ENCODE measurements around the gene SH3GL2.

Gene SH3GL2

DNA sequence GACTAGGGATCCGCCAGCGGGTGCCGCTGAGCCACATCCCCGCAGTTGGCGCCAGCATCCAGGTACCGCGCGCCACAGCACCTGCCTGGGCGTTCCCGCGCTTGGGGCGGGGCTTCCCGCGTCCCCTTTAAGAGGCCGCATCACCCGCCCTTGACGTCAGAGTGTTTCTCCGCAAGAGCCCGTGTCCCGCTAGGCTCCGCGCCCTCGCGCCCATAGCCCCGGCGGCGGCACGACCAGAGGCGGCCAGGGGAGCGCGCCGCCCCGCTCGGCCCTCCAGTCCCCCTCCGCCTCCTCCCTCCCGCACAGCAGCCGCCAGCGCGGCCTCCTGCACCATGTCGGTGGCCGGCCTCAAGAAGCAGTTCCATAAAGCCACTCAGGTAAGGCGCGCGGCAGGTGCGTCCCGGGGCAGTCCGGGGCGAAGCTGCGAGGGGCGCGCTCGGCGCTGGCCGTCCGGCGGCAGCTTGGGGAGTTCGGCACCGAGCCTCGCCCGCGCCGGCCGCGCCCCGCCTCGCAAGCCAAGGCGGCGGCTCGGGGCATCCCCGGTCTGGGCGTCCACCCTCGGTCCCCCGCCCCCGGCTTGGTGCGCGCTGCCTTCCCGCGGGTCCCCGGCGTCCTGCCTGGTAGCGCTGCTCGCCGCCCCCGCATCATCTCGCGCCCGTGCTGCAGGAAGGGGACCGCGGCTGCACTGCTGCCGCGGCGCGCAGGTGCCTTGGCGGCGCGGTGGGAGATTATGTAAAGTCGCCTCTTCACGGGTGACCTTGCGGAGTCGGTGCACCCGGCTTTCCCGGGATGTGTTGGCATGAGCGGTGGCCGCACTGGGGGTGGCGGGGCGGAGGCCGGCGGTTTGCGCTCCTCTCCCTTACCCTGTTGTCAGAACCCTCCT lies at the start of gene SH3GL2:
TSS of gene SH3GL2 (plus strand) at position 156 of the 883 bp plus-strand sequence.
- TF ChIP-seq EGR1 (IDR thresholded peaks at IDR 0.05) (peak; percentile 87), TAF1 (IDR thresholded peaks at IDR 0.05; ENCODE audit: low read depth) (peak; percentile 33; the same call in 1 of the 2 replicates), CEBPB (IDR thresholded peaks at IDR 0.05) (no peak), YY1 (IDR thresholded peaks at IDR 0.05; ENCODE audit: low read depth) (0 out of 2 replicates have a peak, but pooled peaks have one; percentile 10), TCF12 (IDR thresholded peaks at IDR 0.05; ENCODE audit: low read depth) (no peak), CREB1 (IDR thresholded peaks at IDR 0.05; ENCODE audit: low read depth) (peak; percentile 72), ZBTB7A (IDR thresholded peaks at IDR 0.05; ENCODE audit: low read depth) (0 out of 2 replicates have a peak, but pooled peaks have one; percentile 12)
- TF ChIP-seq, protein P1, sequence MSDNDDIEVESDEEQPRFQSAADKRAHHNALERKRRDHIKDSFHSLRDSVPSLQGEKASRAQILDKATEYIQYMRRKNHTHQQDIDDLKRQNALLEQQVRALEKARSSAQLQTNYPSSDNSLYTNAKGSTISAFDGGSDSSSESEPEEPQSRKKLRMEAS (IDR thresholded peaks at IDR 0.05) = peak; percentile 88
- TF ChIP-seq, protein P2, sequence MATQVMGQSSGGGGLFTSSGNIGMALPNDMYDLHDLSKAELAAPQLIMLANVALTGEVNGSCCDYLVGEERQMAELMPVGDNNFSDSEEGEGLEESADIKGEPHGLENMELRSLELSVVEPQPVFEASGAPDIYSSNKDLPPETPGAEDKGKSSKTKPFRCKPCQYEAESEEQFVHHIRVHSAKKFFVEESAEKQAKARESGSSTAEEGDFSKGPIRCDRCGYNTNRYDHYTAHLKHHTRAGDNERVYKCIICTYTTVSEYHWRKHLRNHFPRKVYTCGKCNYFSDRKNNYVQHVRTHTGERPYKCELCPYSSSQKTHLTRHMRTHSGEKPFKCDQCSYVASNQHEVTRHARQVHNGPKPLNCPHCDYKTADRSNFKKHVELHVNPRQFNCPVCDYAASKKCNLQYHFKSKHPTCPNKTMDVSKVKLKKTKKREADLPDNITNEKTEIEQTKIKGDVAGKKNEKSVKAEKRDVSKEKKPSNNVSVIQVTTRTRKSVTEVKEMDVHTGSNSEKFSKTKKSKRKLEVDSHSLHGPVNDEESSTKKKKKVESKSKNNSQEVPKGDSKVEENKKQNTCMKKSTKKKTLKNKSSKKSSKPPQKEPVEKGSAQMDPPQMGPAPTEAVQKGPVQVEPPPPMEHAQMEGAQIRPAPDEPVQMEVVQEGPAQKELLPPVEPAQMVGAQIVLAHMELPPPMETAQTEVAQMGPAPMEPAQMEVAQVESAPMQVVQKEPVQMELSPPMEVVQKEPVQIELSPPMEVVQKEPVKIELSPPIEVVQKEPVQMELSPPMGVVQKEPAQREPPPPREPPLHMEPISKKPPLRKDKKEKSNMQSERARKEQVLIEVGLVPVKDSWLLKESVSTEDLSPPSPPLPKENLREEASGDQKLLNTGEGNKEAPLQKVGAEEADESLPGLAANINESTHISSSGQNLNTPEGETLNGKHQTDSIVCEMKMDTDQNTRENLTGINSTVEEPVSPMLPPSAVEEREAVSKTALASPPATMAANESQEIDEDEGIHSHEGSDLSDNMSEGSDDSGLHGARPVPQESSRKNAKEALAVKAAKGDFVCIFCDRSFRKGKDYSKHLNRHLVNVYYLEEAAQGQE (IDR thresholded peaks at IDR 0.05; ENCODE audit: low read depth) = no peak
- TF ChIP-seq, protein P3, sequence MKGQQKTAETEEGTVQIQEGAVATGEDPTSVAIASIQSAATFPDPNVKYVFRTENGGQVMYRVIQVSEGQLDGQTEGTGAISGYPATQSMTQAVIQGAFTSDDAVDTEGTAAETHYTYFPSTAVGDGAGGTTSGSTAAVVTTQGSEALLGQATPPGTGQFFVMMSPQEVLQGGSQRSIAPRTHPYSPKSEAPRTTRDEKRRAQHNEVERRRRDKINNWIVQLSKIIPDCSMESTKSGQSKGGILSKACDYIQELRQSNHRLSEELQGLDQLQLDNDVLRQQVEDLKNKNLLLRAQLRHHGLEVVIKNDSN (IDR thresholded peaks at IDR 0.05) = 0 out of 2 replicates have a peak, but pooled peaks have one; percentile 2

DNA sequence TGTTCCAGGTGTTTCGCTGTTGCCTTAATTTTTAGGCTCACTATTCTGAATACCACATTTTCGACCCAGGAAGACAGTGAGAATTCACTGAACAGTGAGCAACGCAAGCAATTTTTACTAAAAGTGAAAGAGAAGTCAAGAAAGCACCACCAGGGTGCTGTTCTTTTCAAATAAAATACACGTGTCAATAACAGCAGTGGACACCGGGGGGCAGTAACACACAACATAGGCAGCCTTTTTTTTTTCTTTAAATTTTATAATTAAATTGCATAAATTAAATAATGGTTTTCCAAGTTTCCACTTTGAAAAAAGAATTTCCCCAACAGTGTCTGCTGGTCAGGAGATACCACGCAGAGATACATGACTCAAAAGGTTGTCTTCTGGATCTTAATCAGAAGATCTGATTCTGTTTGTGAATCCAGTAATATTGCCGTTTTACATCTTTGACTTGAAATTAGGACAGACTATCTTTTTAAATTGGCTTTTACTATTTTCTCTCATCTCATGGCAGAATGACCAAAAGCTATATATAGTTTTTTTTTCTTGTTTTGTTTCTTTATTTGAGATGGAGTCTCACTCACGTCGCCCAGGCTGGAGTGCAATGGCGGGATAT lies 47.1 kb upstream of the SH3GL2 start:
- TF ChIP-seq, protein P1 (IDR thresholded peaks at IDR 0.05) = peak; percentile 42; the same call in 1 of the 2 replicates
- no peak for TF ChIP-seq CEBPB (IDR thresholded peaks at IDR 0.05)
- no peak for TF ChIP-seq TCF12 (IDR thresholded peaks at IDR 0.05; ENCODE audit: low read depth)
- no peak for TF ChIP-seq CREB1 (IDR thresholded peaks at IDR 0.05; ENCODE audit: low read depth)
- no peak for TF ChIP-seq NFIC (IDR thresholded peaks at IDR 0.05)
- TF ChIP-seq YY1 (IDR thresholded peaks at IDR 0.05; ENCODE audit: low read depth) = peak; percentile 78; the same call in 1 of the 2 replicates
- no peak for TF ChIP-seq ZBTB7A (IDR thresholded peaks at IDR 0.05; ENCODE audit: low read depth)
- no peak for TF ChIP-seq TAF1 (IDR thresholded peaks at IDR 0.05; ENCODE audit: low read depth)
- TF ChIP-seq, protein P2 (IDR thresholded peaks at IDR 0.05; ENCODE audit: low read depth) = no peak
- TF ChIP-seq, protein P3 (IDR thresholded peaks at IDR 0.05) = no peak
- peak; percentile 73 for TF ChIP-seq RAD21 (IDR thresholded peaks at IDR 0.05; ENCODE audit: low read depth)
- no peak for TF ChIP-seq EP300 (IDR thresholded peaks at IDR 0.05; ENCODE audit: borderline replicate concordance)

DNA sequence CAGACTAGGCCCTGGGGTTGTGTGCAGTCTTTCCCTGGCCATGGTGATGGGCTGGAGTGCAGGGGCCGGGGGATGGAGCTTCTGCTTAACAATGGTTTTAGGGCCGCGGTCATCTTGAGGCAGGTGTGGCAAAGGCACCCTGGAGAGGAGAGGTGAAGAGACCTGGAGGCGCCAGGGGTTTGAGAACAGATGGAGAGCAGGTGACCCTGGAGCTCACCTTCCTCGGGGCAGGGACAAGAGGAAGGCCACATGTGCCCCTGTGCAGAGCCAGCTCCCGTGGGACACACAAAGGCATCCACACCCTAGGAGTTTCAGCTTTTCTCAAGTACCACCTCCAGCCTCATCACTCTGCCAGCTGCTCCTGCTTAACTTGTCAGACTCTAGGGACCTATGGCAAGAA lies 46.4 kb upstream of the SH3GL2 start:
- TF ChIP-seq TEAD4 (IDR thresholded peaks at IDR 0.05) (no peak), RAD21 (IDR thresholded peaks at IDR 0.05; ENCODE audit: low read depth) (no peak), TCF12 (IDR thresholded peaks at IDR 0.05; ENCODE audit: low read depth) (no peak), NFIC (IDR thresholded peaks at IDR 0.05) (no peak), CREB1 (IDR thresholded peaks at IDR 0.05; ENCODE audit: low read depth) (no peak), EP300 (IDR thresholded peaks at IDR 0.05; ENCODE audit: borderline replicate concordance) (no peak), YY1 (IDR thresholded peaks at IDR 0.05; ENCODE audit: low read depth) (no peak), CEBPB (IDR thresholded peaks at IDR 0.05) (no peak), ZBTB7A (IDR thresholded peaks at IDR 0.05; ENCODE audit: low read depth) (no peak), EGR1 (IDR thresholded peaks at IDR 0.05) (no peak), TAF1 (IDR thresholded peaks at IDR 0.05; ENCODE audit: low read depth) (no peak), FOXM1 (IDR thresholded peaks at IDR 0.05; ENCODE audit: borderline replicate concordance, low read depth) (no peak)
- TF ChIP-seq, protein P3 (IDR thresholded peaks at IDR 0.05) = no peak
- TF ChIP-seq, protein P2 (IDR thresholded peaks at IDR 0.05; ENCODE audit: low read depth) = no peak
- TF ChIP-seq, protein P1 (IDR thresholded peaks at IDR 0.05) = no peak
